Ureter (tissue), 1 donor: ENCODE results near the gene ESX1. TPM values are rescaled to one million over a fixed set of nuclear protein-coding genes. Genes with fewer than 3 reads are reported as not detected.
A peak's percentile ranks its signal among the peaks of the same experiment; 100 is the strongest.
"Not testable (repeated sequence)": the region's sequence is repeated elsewhere in the genome, so short reads cannot be mapped to it uniquely, and the experiment has no call there.

Source experiments
- DNase-seq: peaks from one replicate; pipeline ENCODE4 v3.0.0-alpha.2; 2020; ENCODE audit warnings: low spot score
- total RNA-seq: library from RNA; stranded (reverse); gene quantifications from one replicate; pipeline ENCODE4 v1.2.4, GENCODE V29; 2023
- donor health status: DM: yes; HTN: yes; CAD: no.

Gene ESX1
- not detected for total RNA-seq

DNA sequence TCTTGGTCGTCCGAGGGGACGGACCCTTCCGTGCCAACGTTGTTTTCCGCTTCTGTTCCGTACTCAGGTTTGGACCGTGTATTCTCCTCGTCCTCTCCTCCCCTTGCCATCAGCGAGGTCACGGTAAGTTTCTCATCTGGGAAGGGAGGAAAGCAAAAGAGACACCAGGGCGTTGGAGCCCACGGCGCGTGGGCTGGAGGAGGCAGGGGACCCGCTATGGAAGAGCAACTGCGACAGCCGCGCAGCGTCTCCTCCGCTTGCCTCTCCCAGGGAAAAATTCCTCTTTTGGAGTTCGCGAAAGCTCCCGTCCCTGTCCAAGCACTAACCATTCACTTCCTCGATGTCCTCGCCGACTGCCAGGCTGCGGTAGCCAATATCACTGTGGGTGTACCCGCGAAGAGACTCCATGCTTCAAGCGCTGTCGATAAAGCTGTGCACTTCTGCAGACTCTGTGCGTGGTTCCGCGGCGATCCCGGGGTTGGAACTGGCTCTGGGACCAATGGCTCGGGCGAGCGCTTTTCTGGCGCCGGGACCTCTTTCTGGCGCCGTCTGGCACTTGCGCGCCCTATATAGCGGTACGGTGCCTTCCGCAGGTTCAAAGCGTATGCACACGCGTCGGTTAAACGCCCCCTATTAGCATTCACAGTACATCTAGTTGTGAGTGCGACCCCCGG is at the start of gene ESX1:
Gene ESX1 (minus strand): TSS at position 492 of the 674 bp plus-strand sequence. CDS start 84 bp downstream, at position 408.
- no peak for DNase-seq

DNA sequence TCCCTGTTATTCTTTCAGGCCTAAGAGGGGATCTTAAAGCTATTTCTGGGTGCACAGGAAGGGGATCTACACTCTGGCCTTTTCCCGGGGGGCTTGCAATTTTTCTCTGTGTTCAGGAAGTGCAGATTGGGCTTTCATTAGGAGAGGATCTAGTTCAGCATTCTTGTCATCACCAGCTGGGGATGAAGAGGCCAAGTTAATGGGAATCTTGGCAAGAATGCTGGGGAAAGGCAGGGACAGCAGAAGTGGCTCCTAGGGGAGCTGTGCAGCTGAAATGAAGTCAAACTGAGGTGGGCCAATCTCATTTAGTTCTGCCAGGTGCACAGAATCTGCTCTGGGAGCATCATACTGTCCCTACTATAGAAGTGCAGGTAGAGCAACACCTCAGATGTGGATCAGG is 40.9 kb upstream of the ESX1 start:
- DNase-seq = no peak

DNA sequence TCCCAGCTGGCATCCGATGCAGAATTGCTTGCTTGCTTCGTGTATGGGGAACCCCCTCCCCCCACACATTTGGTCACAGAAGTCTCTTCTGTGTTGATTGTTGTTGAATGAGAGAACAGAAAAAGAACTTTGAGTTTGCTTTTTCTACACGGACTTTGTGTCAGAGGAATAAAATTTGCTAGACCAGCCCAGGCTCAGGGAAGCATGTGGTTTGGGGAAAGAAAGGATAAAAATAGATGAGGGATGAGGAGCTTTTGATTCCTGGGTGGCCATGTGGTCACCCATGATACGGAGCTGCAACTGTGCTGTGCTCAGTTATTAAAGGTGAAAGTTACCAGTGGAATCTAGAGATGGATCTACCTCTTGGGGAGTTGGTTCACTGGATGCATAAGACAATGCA is 34.2 kb upstream of the ESX1 start:
- DNase-seq = no peak

- no peak for DNase-seq
These were observed 33.5 kb upstream of the ESX1 start for GRCh38 chrX:104288269-104288668.

DNA sequence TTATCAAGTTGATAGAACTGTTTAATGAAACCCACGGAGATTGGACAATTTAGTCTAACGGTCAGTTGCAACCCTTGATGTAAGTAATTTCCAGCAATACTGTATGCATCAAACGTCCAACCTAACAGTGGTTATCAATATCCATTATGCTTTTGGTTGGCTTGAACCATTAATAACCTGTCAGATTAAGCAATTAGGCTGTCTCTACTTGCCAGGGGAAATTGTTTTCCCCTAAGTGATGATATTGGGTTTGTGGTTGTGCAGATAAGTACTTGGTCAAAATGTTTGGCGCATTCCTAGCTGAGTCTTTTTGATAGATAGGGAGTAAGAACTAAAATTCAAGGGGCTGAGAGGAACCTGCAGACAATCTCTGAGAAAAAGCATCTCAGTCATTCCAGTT is 30.5 kb upstream of the ESX1 start:
- DNase-seq = no peak

GRCh38 chrX:104284507-104284906 is 29.8 kb upstream of the ESX1 start:
- DNase-seq = peak; percentile 42

- no peak for DNase-seq
These were observed 27.5 kb upstream of the ESX1 start for GRCh38 chrX:104282166-104282725.

- no peak for DNase-seq
These were observed 26.8 kb upstream of the ESX1 start for GRCh38 chrX:104281564-104281963.

DNA sequence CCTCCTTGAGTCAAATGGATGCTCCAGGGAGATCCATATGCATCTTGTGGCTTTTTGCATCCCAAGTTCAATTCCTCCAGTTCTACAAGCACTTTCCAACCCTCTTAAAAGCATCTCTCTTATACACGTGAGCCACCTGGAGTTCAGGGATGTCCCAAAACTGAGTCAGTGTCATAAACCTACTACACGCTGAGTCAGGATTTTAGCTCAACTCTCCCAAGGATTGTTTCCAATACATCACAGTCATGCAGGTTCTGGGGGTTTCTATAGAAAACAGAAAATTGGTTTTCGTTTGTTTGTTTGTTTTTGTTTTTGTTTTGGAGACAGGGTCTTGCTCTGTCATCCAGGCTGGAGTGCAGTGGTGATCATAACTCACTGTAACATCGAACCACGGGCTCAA is 25.9 kb upstream of the ESX1 start:
- DNase-seq = no peak

GRCh38 chrX:104270916-104271512 is 16.3 kb upstream of the ESX1 start:
- DNase-seq = peak; percentile 50

GRCh38 chrX:104270212-104270611 is 15.5 kb upstream of the ESX1 start:
- DNase-seq = no peak

DNA sequence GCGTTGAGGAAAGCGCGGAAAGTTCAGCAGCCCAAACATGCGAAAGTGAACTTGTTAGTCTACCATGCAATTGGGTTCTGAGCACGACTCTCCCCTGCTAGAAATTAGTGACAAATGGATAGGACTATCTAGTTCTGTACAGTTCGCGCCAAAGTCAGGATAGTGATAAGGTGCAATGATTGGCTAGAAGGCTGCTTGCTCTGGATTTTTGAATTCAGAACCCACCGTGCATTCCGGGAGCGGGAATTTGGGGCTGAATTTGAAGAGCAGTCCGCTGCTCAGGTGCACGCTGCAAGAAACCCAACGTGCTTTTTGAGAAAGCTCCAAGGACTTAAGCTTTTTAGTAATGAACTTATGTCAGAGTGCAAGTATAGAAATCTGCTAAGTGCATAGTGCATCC is 732 bp upstream of the ESX1 start:
- no peak for DNase-seq

DNA sequence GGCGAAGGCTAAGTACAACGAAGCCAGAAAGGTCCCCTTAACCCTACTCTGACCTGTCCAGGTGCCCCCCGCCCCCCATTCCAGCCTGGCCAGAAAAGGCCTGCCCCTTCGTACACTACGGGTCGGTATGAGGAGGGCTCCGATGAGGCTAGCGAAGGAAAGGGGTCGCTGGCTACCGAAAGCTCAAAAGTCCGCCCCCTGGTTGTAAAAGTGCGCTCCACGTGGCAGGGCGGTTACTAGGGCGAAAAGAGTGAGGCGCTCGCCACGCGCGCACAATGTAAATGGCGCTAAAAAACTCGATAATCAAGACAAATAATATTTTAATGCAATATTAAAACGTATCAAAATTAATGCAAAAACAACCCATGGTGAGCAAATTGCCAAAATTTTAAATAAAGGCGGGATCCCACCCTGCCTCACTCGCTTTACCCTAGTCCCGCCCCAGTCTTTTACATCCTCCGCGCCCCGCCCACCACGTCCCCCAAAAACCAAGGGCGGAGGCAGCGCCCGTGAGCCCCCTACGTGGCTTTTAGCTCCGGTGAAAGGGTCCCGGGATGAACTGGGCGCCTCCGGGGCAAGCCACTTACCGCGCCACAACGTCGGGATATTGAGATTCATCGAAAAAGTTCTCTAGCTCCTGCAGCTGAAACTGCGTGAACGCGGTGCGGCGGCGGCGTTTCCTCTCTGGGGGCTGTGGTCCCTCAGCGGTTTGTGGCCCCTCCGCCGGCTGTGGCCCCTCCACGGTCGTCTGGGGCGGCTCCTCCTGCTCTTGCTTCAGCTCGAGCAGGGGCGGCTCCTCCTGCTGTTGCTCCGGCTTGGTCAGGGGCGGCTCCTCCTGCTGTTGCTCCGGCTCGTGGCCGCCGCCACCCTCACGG is 929 bp downstream of the ESX1 start:
- no peak for DNase-seq

- no peak for DNase-seq
These were observed 4.3 kb downstream of the ESX1 start for GRCh38 chrX:104250470-104250869.

DNA sequence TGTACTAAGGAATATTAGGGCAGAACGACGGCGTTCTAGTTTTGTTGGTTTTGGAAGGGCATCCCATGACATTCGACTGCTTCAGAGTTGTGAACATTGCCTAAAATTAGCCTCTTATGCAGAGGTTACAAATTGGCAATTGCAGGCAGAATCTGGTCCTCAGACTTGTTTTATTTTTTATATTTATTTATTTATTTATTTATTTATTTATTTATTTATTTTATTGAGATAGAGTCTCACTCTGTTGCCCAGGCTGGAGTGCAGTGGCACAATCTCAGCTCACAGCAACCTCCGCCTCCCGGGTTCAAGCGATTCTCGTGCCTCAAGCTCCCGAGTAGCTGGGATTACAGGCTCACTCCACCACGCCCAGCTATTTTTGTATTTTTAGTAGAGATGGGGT is 24.7 kb downstream of the ESX1 start:
- DNase-seq = not testable (repeated sequence)

- DNase-seq = no peak
These were observed 43.5 kb downstream of the ESX1 start for GRCh38 chrX:104211187-104211586.

DNA sequence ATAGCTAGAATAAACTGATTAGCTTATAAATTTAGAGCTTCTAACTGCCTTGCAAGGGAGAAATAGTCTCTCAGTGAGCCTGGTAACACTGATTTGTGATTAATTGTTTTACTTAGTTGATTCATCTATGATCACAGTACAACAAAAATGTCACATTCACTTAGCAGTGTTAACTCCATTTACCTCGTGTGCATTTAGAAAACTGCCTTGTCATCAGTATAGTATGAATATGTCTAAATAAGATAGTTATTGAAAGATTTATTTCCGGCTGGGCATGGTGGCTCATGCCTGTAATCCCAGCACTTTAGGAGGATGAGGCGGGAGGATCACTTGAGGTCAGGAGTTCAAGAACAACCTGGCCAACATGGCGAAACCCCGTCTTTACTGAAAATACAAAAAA is 49.2 kb downstream of the ESX1 start:
- no peak for DNase-seq

Other genes starting within 250 kb of the ESX1 start
- gene H2BW1, start 241.2 kb downstream of the ESX1 start, total RNA-seq = not detected
- 0.26 TPM for gene H2BW2, start 215.0 kb downstream of the ESX1 start, total RNA-seq
- gene TMSB15C, start 178.7 kb downstream of the ESX1 start, total RNA-seq = 1.4 TPM
- gene ZCCHC18, start 142.4 kb downstream of the ESX1 start, total RNA-seq = 0.49 TPM
- gene SLC25A53, start 97.9 kb downstream of the ESX1 start, total RNA-seq = 14.9 TPM
- gene FAM199X, start 88.5 kb downstream of the ESX1 start, total RNA-seq = 23.5 TPM